ENCODE results near the gene SLC9C2. TPM values are rescaled to one million over a fixed set of nuclear protein-coding genes. Genes with fewer than 3 reads are reported as not detected.
"Not testable (repeated sequence)": the region's sequence is repeated elsewhere in the genome, so short reads cannot be mapped to it uniquely, and the experiment has no call there.

Gene SLC9C2
- total RNA-seq, 1 experiment from 2014 or later: not detected

DNA sequence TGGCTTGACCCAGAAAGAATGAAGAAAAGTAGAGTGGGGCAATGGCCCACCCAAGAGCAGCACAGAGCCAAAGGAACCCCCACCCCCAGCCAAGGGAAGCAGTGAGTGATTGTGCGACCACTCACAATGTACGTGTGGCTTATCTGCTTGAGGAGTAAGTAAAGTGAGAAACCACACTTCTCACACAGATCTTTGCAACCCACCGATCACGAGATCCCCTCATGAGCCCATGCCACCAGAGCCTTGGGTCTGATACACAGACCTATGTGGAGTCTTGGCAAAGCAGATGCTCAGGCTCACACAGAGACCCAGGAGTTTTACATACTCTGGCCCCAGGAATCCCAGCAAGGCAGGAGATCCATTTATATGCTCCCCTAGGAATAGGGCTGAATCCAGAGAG is 14.0 kb upstream of the SLC9C2 start:
- H3K36me3 Mint-ChIP-seq (ENCODE audit: insufficient read depth in 1 of 3, low read depth in 3 of 3): peaks cover 15 to 24% (median 17%) of the 10 kb centered on the region in 3 experiments
- no peaks in the 10 kb centered on the region for H3K4me1 Mint-ChIP-seq
- no peak overlapping the region for H3K4ac ChIP-seq (ENCODE audit: low read depth, low read length)
- no peak for DNase-seq
- no peak overlapping the region for H3K4me2 ChIP-seq (ENCODE audit: insufficient read depth, insufficient read length, low read length)
- H3K27ac ChIP-seq (ENCODE audit: insufficient read length, low read depth, low read length): no peak overlapping the region
- H3K4me1 ChIP-seq (ENCODE audit: insufficient read depth, low read length): no peaks in the 10 kb centered on the region
- no peaks in the 10 kb centered on the region for H3K23me2 ChIP-seq (ENCODE audit: insufficient read length, low read depth, low read length, poor library complexity, severe bottlenecking)
- H2BK120ac ChIP-seq (ENCODE audit: low read depth, low read length, poor library complexity, severe bottlenecking): no peak overlapping the region
- TF ChIP-seq, protein P1, sequence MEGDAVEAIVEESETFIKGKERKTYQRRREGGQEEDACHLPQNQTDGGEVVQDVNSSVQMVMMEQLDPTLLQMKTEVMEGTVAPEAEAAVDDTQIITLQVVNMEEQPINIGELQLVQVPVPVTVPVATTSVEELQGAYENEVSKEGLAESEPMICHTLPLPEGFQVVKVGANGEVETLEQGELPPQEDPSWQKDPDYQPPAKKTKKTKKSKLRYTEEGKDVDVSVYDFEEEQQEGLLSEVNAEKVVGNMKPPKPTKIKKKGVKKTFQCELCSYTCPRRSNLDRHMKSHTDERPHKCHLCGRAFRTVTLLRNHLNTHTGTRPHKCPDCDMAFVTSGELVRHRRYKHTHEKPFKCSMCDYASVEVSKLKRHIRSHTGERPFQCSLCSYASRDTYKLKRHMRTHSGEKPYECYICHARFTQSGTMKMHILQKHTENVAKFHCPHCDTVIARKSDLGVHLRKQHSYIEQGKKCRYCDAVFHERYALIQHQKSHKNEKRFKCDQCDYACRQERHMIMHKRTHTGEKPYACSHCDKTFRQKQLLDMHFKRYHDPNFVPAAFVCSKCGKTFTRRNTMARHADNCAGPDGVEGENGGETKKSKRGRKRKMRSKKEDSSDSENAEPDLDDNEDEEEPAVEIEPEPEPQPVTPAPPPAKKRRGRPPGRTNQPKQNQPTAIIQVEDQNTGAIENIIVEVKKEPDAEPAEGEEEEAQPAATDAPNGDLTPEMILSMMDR (conservative IDR thresholded peaks at IDR 0.05): no peak
- no peak overlapping the region for H3T11ph ChIP-seq (ENCODE audit: low read length)
- H3K9me3 Mint-ChIP-seq: peaks cover 33 to 48% of the 10 kb centered on the region in 2 experiments
- no peak overlapping the region; the same call in 1 of the 2 replicates for H3K14ac ChIP-seq (ENCODE audit: insufficient read depth, low read length)
- H2BK15ac ChIP-seq (ENCODE audit: low read depth, low read length): no peak overlapping the region
- no peak overlapping the region for H2BK12ac ChIP-seq (ENCODE audit: insufficient read length, low read depth, low read length)
- no peak overlapping the region for H3K23ac ChIP-seq (ENCODE audit: insufficient read length, low read depth, low read length)
- no peak overlapping the region for H3K9ac ChIP-seq (ENCODE audit: extremely low read depth, insufficient read length, low read length)
- no peak overlapping the region for H3K18ac ChIP-seq (ENCODE audit: insufficient read length, low read depth, low read length)
- no peaks in the 10 kb centered on the region; the same call in 1 of the 2 replicates for H3K27me3 Mint-ChIP-seq (ENCODE audit: low read depth)
- H3K79me1 ChIP-seq (ENCODE audit: insufficient read depth, low read depth, low read length, poor library complexity, severe bottlenecking): no peaks in the 10 kb centered on the region
- H2AK5ac ChIP-seq (ENCODE audit: insufficient read length, low read length): no peak overlapping the region
- no peak overlapping the region for H4K5ac ChIP-seq (ENCODE audit: insufficient read length, low read depth, low read length)
- WGBS (ENCODE audit: extremely low coverage, insufficient read length, low lambda C conversion rate): no CpG with 5 or more reads among the region's 4 CpGs
- H3K56ac ChIP-seq (ENCODE audit: insufficient read length, low read depth, low read length): no peak overlapping the region
- no peaks in the 10 kb centered on the region for H4K20me1 ChIP-seq (ENCODE audit: control insufficient read depth, insufficient read depth, insufficient read length)
- no peak overlapping the region for H2AFZ ChIP-seq (ENCODE audit: low read length)
- no peaks in the 10 kb centered on the region for H3K27me3 ChIP-seq (ENCODE audit: insufficient read depth, low read length)
- H2BK5ac ChIP-seq (ENCODE audit: insufficient read length, low read length): no peak overlapping the region
- no peak overlapping the region for H4K91ac ChIP-seq (ENCODE audit: insufficient read length, low read depth, low read length)
- H3K9me3 ChIP-seq (ENCODE audit: control insufficient read depth, low read depth, low read length): no peaks in the 10 kb centered on the region
- H3K4me3 Mint-ChIP-seq: no peak overlapping the region
- no peak overlapping the region for H4K8ac ChIP-seq (replicated peaks; ENCODE audit: insufficient read length, low read depth, low read length)
- no peak overlapping the region for H2BK20ac ChIP-seq (ENCODE audit: low read depth, low read length, poor library complexity, severe bottlenecking)
- no peak overlapping the region for H3K27ac Mint-ChIP-seq
- no peaks in the 10 kb centered on the region for H3K79me2 ChIP-seq (ENCODE audit: insufficient read depth, low read length)

DNA sequence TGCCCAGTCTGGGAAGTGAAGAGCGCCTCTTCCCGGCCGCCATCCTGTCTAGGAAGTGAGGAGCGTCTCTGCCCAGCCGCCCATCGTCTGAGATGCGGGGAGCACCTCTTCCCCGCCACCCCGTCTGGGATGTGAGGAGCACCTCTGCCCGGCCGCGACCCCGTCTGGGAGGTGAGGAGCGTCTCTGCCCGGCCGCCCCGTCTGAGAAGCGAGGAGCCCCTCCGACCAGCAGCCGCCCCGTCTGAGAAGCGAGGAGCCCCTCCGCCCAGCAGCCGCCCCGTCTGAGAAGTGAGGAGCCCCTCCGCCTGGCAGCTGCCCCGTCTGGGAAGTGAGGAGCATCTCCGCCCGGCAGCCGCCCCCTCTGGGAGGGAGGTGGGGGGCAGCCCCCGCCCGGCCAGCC is 10.2 kb upstream of the SLC9C2 start:
- not testable (repeated sequence) for H4K5ac ChIP-seq (ENCODE audit: insufficient read length, low read depth, low read length); H3K27me3 Mint-ChIP-seq (ENCODE audit: low read depth); H3K9ac ChIP-seq (ENCODE audit: extremely low read depth, insufficient read length, low read length); H3K18ac ChIP-seq (ENCODE audit: insufficient read length, low read depth, low read length); H3K4me1 Mint-ChIP-seq; H3K4me1 ChIP-seq (ENCODE audit: insufficient read depth, low read length); H4K91ac ChIP-seq (ENCODE audit: insufficient read length, low read depth, low read length); H4K8ac ChIP-seq (replicated peaks; ENCODE audit: insufficient read length, low read depth, low read length); H3T11ph ChIP-seq (ENCODE audit: low read length); H3K9me3 ChIP-seq (ENCODE audit: control insufficient read depth, low read depth, low read length); H3K23ac ChIP-seq (ENCODE audit: insufficient read length, low read depth, low read length); H2BK5ac ChIP-seq (ENCODE audit: insufficient read length, low read length); H2BK12ac ChIP-seq (ENCODE audit: insufficient read length, low read depth, low read length); H3K56ac ChIP-seq (ENCODE audit: insufficient read length, low read depth, low read length); H3K27ac ChIP-seq (ENCODE audit: insufficient read length, low read depth, low read length); H2AFZ ChIP-seq (ENCODE audit: low read length); H2BK120ac ChIP-seq (ENCODE audit: low read depth, low read length, poor library complexity, severe bottlenecking); H3K27ac Mint-ChIP-seq; H3K4me3 Mint-ChIP-seq; H2AK5ac ChIP-seq (ENCODE audit: insufficient read length, low read length); H3K27me3 ChIP-seq (ENCODE audit: insufficient read depth, low read length); H3K14ac ChIP-seq (ENCODE audit: insufficient read depth, low read length); H3K79me2 ChIP-seq (ENCODE audit: insufficient read depth, low read length); H3K4me2 ChIP-seq (ENCODE audit: insufficient read depth, insufficient read length, low read length); H4K20me1 ChIP-seq (ENCODE audit: control insufficient read depth, insufficient read depth, insufficient read length); H3K79me1 ChIP-seq (ENCODE audit: insufficient read depth, low read depth, low read length, poor library complexity, severe bottlenecking); DNase-seq; H3K4ac ChIP-seq (ENCODE audit: low read depth, low read length); H2BK20ac ChIP-seq (ENCODE audit: low read depth, low read length, poor library complexity, severe bottlenecking); H3K23me2 ChIP-seq (ENCODE audit: insufficient read length, low read depth, low read length, poor library complexity, severe bottlenecking); H2BK15ac ChIP-seq (ENCODE audit: low read depth, low read length)
- Mint-ChIP-seq H3K9me3 (peaks cover 34 to 44% of the 10 kb centered on the region in 2 experiments), H3K36me3 (ENCODE audit: insufficient read depth in 1 of 3, low read depth in 3 of 3) (peaks cover 19 to 26% (median 25%) of the 10 kb centered on the region in 3 experiments)
- WGBS (ENCODE audit: extremely low coverage, insufficient read length, low lambda C conversion rate): no CpG with 5 or more reads among the region's 32 CpGs
